H1 (cell line): Measurements from ENCODE around the gene CDC42BPB. TPM values are rescaled to one million over a fixed set of nuclear protein-coding genes. Genes with fewer than 3 reads are reported as not detected.

Experiments used
- CTCF ChIA-PET: fragments of 300-600 bp; sonication (Branson Sonifier 250); formaldehyde crosslinking; loops from one replicate; lab custom pipeline; 2021; ENCODE audit not compliant: partially characterized antibody; lab: Charles Lee
- POLR2A ChIA-PET: fragments of 300-600 bp; sonication (Branson Sonifier 250); formaldehyde crosslinking; loops from one replicate; lab custom pipeline; 2021; ENCODE audit warnings: inconsistent platforms; ENCODE audit not compliant: partially characterized antibody; lab: Charles Lee
- DNase-seq, 2 experiments: peaks; one replicate each; pipeline versions ENCODE4 v3.0.0 to v3.0.0-alpha.2; 2010 to 2022; ENCODE audit warnings: low spot score in 2 of 2, low read depth in 1 of 2, mixed read lengths in 1 of 2
- FAIRE-seq: peaks from 2 replicates; lab custom pipeline; 2011; peaks lifted over from hg19 to GRCh38; lab: Jason Lieb, UNC
- H2AFZ ChIP-seq: 2 replicates; pipeline ENCODE4 v1.8.1; 2012; ENCODE audit warnings: low read length, inconsistent platforms
- H2AK5ac ChIP-seq: 2 replicates; pipeline ENCODE4 v1.6.1; 2013; ENCODE audit warnings: low read depth, low read length
- H2BK120ac ChIP-seq: replicated peaks from 2 replicates; pipeline ENCODE3; 2013; ENCODE audit warnings: low read depth, low read length, inconsistent platforms
- H2BK12ac ChIP-seq: 2 replicates; pipeline ENCODE4 v1.6.1; 2013; ENCODE audit warnings: low read depth, low read length
- H2BK15ac ChIP-seq: 2 replicates; pipeline ENCODE4 v1.6.1; 2013; ENCODE audit warnings: low read length
- H2BK20ac ChIP-seq: 2 replicates; pipeline ENCODE4 v1.6.1; 2013; ENCODE audit warnings: low read length
- H2BK5ac ChIP-seq: 2 replicates; pipeline ENCODE4 v1.6.1; 2013; ENCODE audit warnings: low read depth, low read length
- H3K14ac ChIP-seq: 2 replicates; pipeline ENCODE4 v1.6.1; 2013; ENCODE audit warnings: inconsistent platforms; ENCODE audit not compliant: insufficient read length
- H3K18ac ChIP-seq: 2 replicates; pipeline ENCODE4 v1.6.1; 2013; ENCODE audit warnings: low read length; ENCODE audit errors: extremely low read depth
- H3K23ac ChIP-seq: 2 replicates; pipeline ENCODE4 v1.6.1; 2013; ENCODE audit warnings: inconsistent platforms; ENCODE audit not compliant: insufficient read length
- H3K23me2 ChIP-seq: 2 replicates; pipeline ENCODE4 v1.6.1; 2013; ENCODE audit warnings: low read depth, low read length
- H3K27ac ChIP-seq: 2 replicates; pipeline ENCODE4 v1.6.1; 2011; ENCODE audit warnings: low read depth, low read length, inconsistent platforms
- H3K27me3 ChIP-seq, 4 experiments: replicated peaks in 1 of 4; 1 replicate in 1 of 4; 2 replicates in 3 of 4; pipeline versions ENCODE4 v1.6.1 to v1.8.1; 2011 to 2013; ENCODE audit warnings: low read length in 3 of 4, mild to moderate bottlenecking in 3 of 4, inconsistent platforms in 2 of 4, mixed read lengths in 2 of 4, moderate library complexity in 1 of 4; ENCODE audit not compliant: control insufficient read depth in 3 of 4, insufficient read depth in 3 of 4; ENCODE audit errors: extremely low read depth in 1 of 4
- H3K36me3 ChIP-seq, 4 experiments: 2 replicates each; pipeline versions ENCODE4 v1.6.1 to v1.8.1; 2011 to 2013; ENCODE audit warnings: mild to moderate bottlenecking in 4 of 4, low read length in 3 of 4, moderate library complexity in 2 of 4, control low read depth in 1 of 4, inconsistent platforms in 1 of 4; ENCODE audit not compliant: insufficient read depth in 4 of 4, control insufficient read depth in 2 of 4
- H3K4ac ChIP-seq: replicated peaks from 2 replicates; pipeline ENCODE3; 2013; ENCODE audit warnings: low read length, low read depth, mixed read lengths, inconsistent platforms; ENCODE audit not compliant: insufficient read length
- H3K4me1 ChIP-seq, 4 experiments: replicated peaks in 1 of 4; 1 replicate in 1 of 4; 2 replicates in 3 of 4; pipeline versions ENCODE4 v1.6.1 to v1.8.1; 2011 to 2013; ENCODE audit warnings: low read length in 3 of 4, inconsistent platforms in 2 of 4, mixed read lengths in 1 of 4; ENCODE audit not compliant: insufficient read depth in 4 of 4, control insufficient read depth in 3 of 4
- H3K4me2 ChIP-seq, 2 experiments: 2 replicates each; pipeline versions ENCODE4 v1.6.1 to v1.8.1; 2011 to 2013; ENCODE audit warnings: low read depth in 2 of 2, low read length in 2 of 2, control low read depth in 1 of 2, inconsistent platforms in 1 of 2, mild to moderate bottlenecking in 1 of 2; ENCODE audit not compliant: insufficient read depth in 1 of 2
- H3K4me3 ChIP-seq, 4 experiments: fragments of 200-600, 300-600 bp in 1 of 4; sonication (generic), shearing (Covaris generic), sonication (Bioruptor Twin) in 1 of 4; 2 replicates each; pipeline versions ENCODE4 v1.5.1 to v1.8.1; 2011 to 2016; ENCODE audit warnings: low read length in 4 of 4, low read depth in 3 of 4, control low read depth in 2 of 4, inconsistent platforms in 2 of 4, mild to moderate bottlenecking in 2 of 4, mixed read lengths in 1 of 4, moderate library complexity in 1 of 4; ENCODE audit not compliant: insufficient read depth in 2 of 4; ENCODE audit errors: extremely low read depth in 1 of 4
- H3K56ac ChIP-seq: replicated peaks from 2 replicates; pipeline ENCODE3; 2013; ENCODE audit warnings: low read depth, mild to moderate bottlenecking, mixed read lengths, low read length, inconsistent platforms; ENCODE audit not compliant: insufficient read length
- H3K79me1 ChIP-seq: 2 replicates; pipeline ENCODE4 v1.6.1; 2013; ENCODE audit warnings: low read depth, low read length, control low read depth
- H3K79me2 ChIP-seq, 2 experiments: 2 replicates each; pipeline versions ENCODE4 v1.6.1 to v1.8.1; 2012 to 2013; ENCODE audit warnings: low read length in 2 of 2, mild to moderate bottlenecking in 2 of 2, inconsistent platforms in 1 of 2; ENCODE audit not compliant: insufficient read depth in 2 of 2, control insufficient read depth in 1 of 2
- H3K9ac ChIP-seq, 4 experiments: replicated peaks in 1 of 4; 1 replicate in 1 of 4; 2 replicates in 3 of 4; pipeline versions ENCODE4 v1.6.1 to v1.8.1; 2011 to 2013; ENCODE audit warnings: low read depth in 3 of 4, low read length in 3 of 4, control low read depth in 2 of 4, mild to moderate bottlenecking in 2 of 4, moderate library complexity in 2 of 4, inconsistent platforms in 1 of 4; ENCODE audit errors: extremely low read depth in 1 of 4
- H3K9me3 ChIP-seq, 2 experiments: 2 replicates each; pipeline versions ENCODE4 v1.6.1 to v1.8.1; 2012 to 2013; ENCODE audit warnings: mild to moderate bottlenecking in 2 of 2, moderate library complexity in 2 of 2, control low read depth in 1 of 2, inconsistent platforms in 1 of 2, low read depth in 1 of 2, low read length in 1 of 2, mixed read lengths in 1 of 2; ENCODE audit not compliant: insufficient read depth in 2 of 2
- H4K20me1 ChIP-seq, 2 experiments: replicated peaks in 1 of 2; 2 replicates each; pipeline versions ENCODE3 to v1.8.1; 2011 to 2013; ENCODE audit warnings: inconsistent platforms in 2 of 2, low read length in 2 of 2, mild to moderate bottlenecking in 1 of 2; ENCODE audit not compliant: insufficient read depth in 2 of 2, control insufficient read depth in 1 of 2
- H4K5ac ChIP-seq: 2 replicates; pipeline ENCODE4 v1.6.1; 2013; ENCODE audit warnings: low read length, low read depth, mixed read lengths, inconsistent platforms; ENCODE audit not compliant: insufficient read length
- H4K8ac ChIP-seq: 2 replicates; pipeline ENCODE4 v1.8.0; 2013; ENCODE audit warnings: mild to moderate bottlenecking, moderate library complexity, low read length, inconsistent platforms; ENCODE audit not compliant: insufficient read depth; ENCODE audit errors: extremely low read depth
- H4K91ac ChIP-seq: replicated peaks from 2 replicates; pipeline ENCODE3; 2013; ENCODE audit warnings: low read length, mixed read lengths, inconsistent platforms; ENCODE audit not compliant: insufficient read length
- CBX8 ChIP-seq: fragments of 300-800, 300-1000 bp; sonication (generic); IDR thresholded peaks from 2 replicates; pipeline ENCODE4 v1.7.1; 2016; ENCODE audit warnings: low read depth, low read length, borderline replicate concordance
- CEBPB ChIP-seq: IDR thresholded peaks from 2 replicates; pipeline ENCODE4 v1.6.1; 2012; ENCODE audit warnings: low read depth, low read length
- CHD2 ChIP-seq: IDR thresholded peaks from 2 replicates; pipeline ENCODE4 v1.6.1; 2012; ENCODE audit warnings: low read length, improper control_type of control experiment
- CTBP2 ChIP-seq: IDR thresholded peaks from 2 replicates; pipeline ENCODE4 v1.7.0; 2011; ENCODE audit warnings: borderline replicate concordance, mild to moderate bottlenecking, moderate library complexity, mixed read lengths, low read length; ENCODE audit not compliant: insufficient read depth, insufficient read length
- GABPA ChIP-seq: IDR thresholded peaks from 2 replicates; pipeline ENCODE4 v1.6.1; 2011; ENCODE audit warnings: mild to moderate bottlenecking, low read length, moderate library complexity, borderline replicate concordance; ENCODE audit not compliant: insufficient read depth
- HDAC2 ChIP-seq, 2 experiments: fragments of 300-600 bp in 1 of 2; sonication (generic) in 1 of 2; IDR thresholded peaks; 2 replicates each; pipeline ENCODE4 v1.6.1; 2011 to 2012; ENCODE audit warnings: low read depth in 2 of 2, low read length in 2 of 2, mild to moderate bottlenecking in 2 of 2, moderate library complexity in 2 of 2, borderline replicate concordance in 1 of 2, inconsistent platforms in 1 of 2
- JUN ChIP-seq: IDR thresholded peaks from 2 replicates; pipeline ENCODE4 v1.6.1; 2011; ENCODE audit warnings: low read depth, mild to moderate bottlenecking, improper control_type of control experiment, low read length
- KDM4A ChIP-seq: IDR thresholded peaks from one replicate; pipeline ENCODE4 v1.7.1; 2012; ENCODE audit warnings: low read depth, mild to moderate bottlenecking, moderate library complexity, low read length, inconsistent platforms; ENCODE audit not compliant: severe bottlenecking
- POLR2AphosphoS5 ChIP-seq: IDR thresholded peaks from 2 replicates; pipeline ENCODE4 v1.6.1; 2011; ENCODE audit warnings: low read depth, low read length
- SP1 ChIP-seq: IDR thresholded peaks from 2 replicates; pipeline ENCODE4 v1.6.1; 2011; ENCODE audit warnings: low read depth, low read length
- TAF1 ChIP-seq: IDR thresholded peaks from 2 replicates; pipeline ENCODE4 v1.6.1; 2011; ENCODE audit warnings: mild to moderate bottlenecking, low read depth, low read length
- TCF12 ChIP-seq: IDR thresholded peaks from 2 replicates; pipeline ENCODE4 v1.6.1; 2011; ENCODE audit warnings: low read depth, mild to moderate bottlenecking, low read length
- USF2 ChIP-seq: IDR thresholded peaks from 2 replicates; pipeline ENCODE4 v1.6.1; 2011; ENCODE audit warnings: low read length, improper control_type of control experiment
- WGBS, 2 experiments: shearing (Covaris generic) in 1 of 2; methylation state at CpG; one replicate each; pipeline versions ENCODE4 v1.1.6 to v1.1.7; 2013 to 2015; ENCODE audit warnings: low lambda C conversion rate in 2 of 2, mixed read lengths in 2 of 2, inconsistent platforms in 1 of 2, low coverage in 1 of 2, missing lambda C conversion rate in 1 of 2; ENCODE audit not compliant: insufficient replicate concordance in 2 of 2, insufficient coverage in 1 of 2, insufficient read length in 1 of 2; ENCODE audit errors: extremely low coverage in 1 of 2, missing lambda C conversion rate in 1 of 2; 5-methylcytosine and 5-hydroxymethylcytosine counted together
- polyA plus RNA-seq, 7 experiments: library from polyadenylated mRNA; depleted of rRNA in 3 of 7; stranded (reverse) in 5 of 7; unstranded in 2 of 7; fragments of >200 nt in 5 of 7; fragments of 200-250 nt in 2 of 7; gene quantifications; 1 replicate in 5 of 7; 2 replicates in 1 of 7; 4 replicates in 1 of 7; pipeline versions ENCODE4 v1.2.1 to v1.2.3, GENCODE V29; 2011 to 2013; ENCODE audit warnings: missing spikeins in 2 of 7, mixed read lengths in 2 of 7
- total RNA-seq: library from RNA; stranded (reverse); fragmentation: NEBNext Ultra II Directional; extraction: Animal tissue kit (Norgen Biotek cat#: 25700); gene quantifications from 2 replicates; pipeline ENCODE4 v1.2.1, GENCODE V29; 2021

The CDC42BPB gene
- total and polyA plus RNA-seq, 2 of the 8 experiments (the other 6 are each of a cell fraction or from before 2014, with no cell fraction given): 51.2 to 88.2 TPM

GRCh38 chr14:102888748-102889147 lies 168.6 kb downstream of the CDC42BPB start:
- Histone ChIP-seq H3K4ac (no peak overlapping the region), H3K56ac (no peak overlapping the region), H4K8ac (no peak overlapping the region), H2BK15ac (no peak overlapping the region), H4K20me1 (peaks cover 0 to 2% of the 10 kb centered on the region in 2 experiments), H3K18ac (no peak overlapping the region), H3K9ac (no peak overlapping the region), H2AFZ (no peak overlapping the region), H4K91ac (no peak overlapping the region), H3K4me3 (no peak overlapping the region), H3K27me3 (no peaks in the 10 kb centered on the region), H3K23ac (no peak overlapping the region), H4K5ac (no peak overlapping the region), H3K36me3 (no peaks in the 10 kb centered on the region), H3K9me3 (no peaks in the 10 kb centered on the region), H3K27ac (no peak overlapping the region), H3K4me2 (no peak overlapping the region), H2BK5ac (no peak overlapping the region), H2AK5ac (no peak overlapping the region), H3K23me2 (no peaks in the 10 kb centered on the region), H3K4me1 (0 out of 7 replicates have a peak, but pooled peaks cover 0 to 4% (median 0%) of the 10 kb centered on the region in 4 experiments), H3K79me1 (no peaks in the 10 kb centered on the region), H2BK12ac (no peak overlapping the region), H2BK20ac (no peak overlapping the region), H3K14ac (no peak overlapping the region), H3K79me2 (no peaks in the 10 kb centered on the region), H2BK120ac (no peak overlapping the region)
- FAIRE-seq (no peak), DNase-seq (no peak)
- ChIA-PET POLR2A (no interaction called here), CTCF (interaction anchor here (1.2 to 2.7 kb wide), 3 partner anchors 10 to 20 kb away, joined by 3 to 14 read pairs (median 3); no protein-coding TSS in a partner anchor)
- WGBS, 2 experiments: 73% methylated on average over 1 of the region's 1 CpG; no CpG with 5 or more reads in 1 of the 2 experiments
- TF ChIP-seq POLR2AphosphoS5 (no peak), TCF12 (no peak), CHD2 (no peak), CBX8 (no peak), SP1 (no peak), KDM4A (no peak), USF2 (no peak), TAF1 (no peak), CEBPB (no peak), CTBP2 (no peak), GABPA (no peak), JUN (no peak), HDAC2 (IDR thresholded peaks at IDR 0.05; ENCODE audit: borderline replicate concordance in 1 of 2, low read depth in 2 of 2, low read length in 2 of 2) (no peak)
